ENCODE results near the gene PROZ. TPM values are rescaled to one million over a fixed set of nuclear protein-coding genes. Genes with fewer than 3 reads are reported as not detected.

Gene PROZ
- total RNA-seq, 1 experiment from 2014 or later, result not detected

DNA sequence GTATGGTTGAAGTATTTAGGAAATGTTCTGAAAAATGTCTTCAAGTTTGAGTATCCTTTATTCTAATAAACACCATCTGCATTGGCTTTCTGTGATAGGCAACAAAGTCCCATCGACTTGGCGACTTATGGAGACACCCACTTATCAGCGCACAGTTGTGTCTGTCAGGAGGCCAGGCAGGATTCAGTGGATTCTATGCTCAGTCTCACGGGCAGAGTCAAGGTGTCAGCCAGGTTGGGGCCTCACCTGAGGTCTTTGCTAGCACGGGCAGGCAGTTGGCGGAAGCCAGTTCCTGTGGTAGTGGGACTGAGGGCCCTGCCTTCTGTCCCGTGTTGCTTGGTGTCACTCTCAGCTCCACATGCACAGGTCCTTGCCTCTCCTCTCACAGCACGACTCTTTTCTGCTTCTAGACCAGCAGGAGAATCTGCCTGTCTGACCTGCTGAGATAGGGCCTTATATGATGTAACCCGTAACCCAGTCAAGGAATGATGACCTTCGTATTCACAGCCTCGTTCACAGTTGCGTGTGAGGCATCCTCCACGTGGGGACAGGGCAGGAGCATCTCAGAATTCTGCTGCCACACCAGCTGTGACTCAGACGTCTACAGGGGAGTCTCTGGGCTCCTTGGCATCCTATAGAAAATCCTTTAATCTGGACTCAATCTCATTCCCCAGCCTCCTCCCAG is 61.0 kb downstream of the PROZ start:
- ATAC-seq (no peak), DNase-seq (no peak)
- Histone ChIP-seq H2AFZ (ENCODE audit: low read length) (no peak overlapping the region), H3K79me2 (ENCODE audit: low read length) (peaks cover 88% of the 10 kb centered on the region), H3K27ac (ENCODE audit: low read length) (no peak overlapping the region), H4K20me1 (ENCODE audit: low read length) (peaks cover 20% of the 10 kb centered on the region; the same call in 1 of the 2 replicates), H3K4me3 (ENCODE audit: low read length) (no peak overlapping the region), H3K27me3 (ENCODE audit: low read length) (no peaks in the 10 kb centered on the region), H3K9me3 (ENCODE audit: low read length) (no peaks in the 10 kb centered on the region), H3K4me2 (ENCODE audit: low read length) (no peak overlapping the region), H3K9me2 (replicated peaks; ENCODE audit: low read length) (no peaks in the 10 kb centered on the region), H3K9ac (ENCODE audit: low read length) (no peak overlapping the region), H3K4me1 (ENCODE audit: insufficient read depth, low read length) (peaks cover 22% of the 10 kb centered on the region), H3K36me3 (ENCODE audit: low read depth, low read length) (peaks cover 3% of the 10 kb centered on the region; the same call in 1 of the 2 replicates), H3F3A (ENCODE audit: low read length, unreplicated experiment) (no peaks in the 10 kb centered on the region)
- ChIA-PET POLR2A (ENCODE audit: unreplicated experiment) (no interaction called here), CTCF (no interaction called here)
- intact Hi-C loops (cut with micrococcal nuclease), result loop anchor here (10.0 kb wide), 1 partner anchor 185 kb away; no protein-coding TSS in a partner anchor
- TF ChIP-seq, protein P1, sequence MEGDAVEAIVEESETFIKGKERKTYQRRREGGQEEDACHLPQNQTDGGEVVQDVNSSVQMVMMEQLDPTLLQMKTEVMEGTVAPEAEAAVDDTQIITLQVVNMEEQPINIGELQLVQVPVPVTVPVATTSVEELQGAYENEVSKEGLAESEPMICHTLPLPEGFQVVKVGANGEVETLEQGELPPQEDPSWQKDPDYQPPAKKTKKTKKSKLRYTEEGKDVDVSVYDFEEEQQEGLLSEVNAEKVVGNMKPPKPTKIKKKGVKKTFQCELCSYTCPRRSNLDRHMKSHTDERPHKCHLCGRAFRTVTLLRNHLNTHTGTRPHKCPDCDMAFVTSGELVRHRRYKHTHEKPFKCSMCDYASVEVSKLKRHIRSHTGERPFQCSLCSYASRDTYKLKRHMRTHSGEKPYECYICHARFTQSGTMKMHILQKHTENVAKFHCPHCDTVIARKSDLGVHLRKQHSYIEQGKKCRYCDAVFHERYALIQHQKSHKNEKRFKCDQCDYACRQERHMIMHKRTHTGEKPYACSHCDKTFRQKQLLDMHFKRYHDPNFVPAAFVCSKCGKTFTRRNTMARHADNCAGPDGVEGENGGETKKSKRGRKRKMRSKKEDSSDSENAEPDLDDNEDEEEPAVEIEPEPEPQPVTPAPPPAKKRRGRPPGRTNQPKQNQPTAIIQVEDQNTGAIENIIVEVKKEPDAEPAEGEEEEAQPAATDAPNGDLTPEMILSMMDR (conservative IDR thresholded peaks at IDR 0.05; ENCODE audit: low read depth, low read length), result no peak
- TF ChIP-seq EZH2phosphoT487 (IDR thresholded peaks at IDR 0.05; ENCODE audit: borderline replicate concordance, low read length) (no peak), EZH2 (IDR thresholded peaks at IDR 0.05; ENCODE audit: low read length, unreplicated experiment) (no peak)
- no TSS peak for BruUV-seq (replicated peaks)

DNA sequence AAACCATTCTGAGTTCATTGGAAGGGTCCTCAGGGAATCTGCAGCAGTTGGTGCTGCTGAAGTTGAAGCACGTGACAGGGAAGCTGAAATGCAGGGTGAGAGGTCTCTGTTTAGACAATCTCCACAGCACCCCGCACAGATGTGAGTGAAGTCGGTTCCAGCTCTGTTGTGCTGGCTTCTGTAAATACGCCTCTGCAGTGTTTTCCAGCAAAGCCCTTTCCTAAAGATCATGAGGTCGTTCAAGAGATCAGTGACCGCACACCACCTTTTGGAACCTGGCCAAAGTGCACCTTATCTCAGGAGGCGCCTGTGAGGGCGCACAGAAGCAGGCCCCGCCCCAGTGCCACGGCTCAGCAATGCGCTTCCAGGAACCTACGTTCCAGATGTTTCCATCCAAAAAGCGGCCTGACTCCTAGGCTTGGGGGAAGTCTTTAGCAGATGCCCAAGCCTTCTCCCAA is 61.7 kb downstream of the PROZ start:
- intact Hi-C loops (cut with micrococcal nuclease), result no loop called here
- BruUV-seq (replicated peaks), result no TSS peak
- TF ChIP-seq EZH2phosphoT487 (IDR thresholded peaks at IDR 0.05; ENCODE audit: borderline replicate concordance, low read length), result no peak
- TF ChIP-seq EZH2 (IDR thresholded peaks at IDR 0.05; ENCODE audit: low read length, unreplicated experiment), result no peak
- TF ChIP-seq, protein P1 (conservative IDR thresholded peaks at IDR 0.05; ENCODE audit: low read depth, low read length), result no peak
- CTCF ChIA-PET, result no interaction called here
- Histone ChIP-seq H3K9ac (ENCODE audit: low read length) (no peak overlapping the region), H3K36me3 (ENCODE audit: low read depth, low read length) (peaks cover 3% of the 10 kb centered on the region; the same call in 1 of the 2 replicates), H3F3A (ENCODE audit: low read length, unreplicated experiment) (no peaks in the 10 kb centered on the region), H3K9me2 (replicated peaks; ENCODE audit: low read length) (no peaks in the 10 kb centered on the region), H3K27me3 (ENCODE audit: low read length) (no peaks in the 10 kb centered on the region), H3K4me2 (ENCODE audit: low read length) (no peak overlapping the region), H3K9me3 (ENCODE audit: low read length) (no peaks in the 10 kb centered on the region), H3K4me3 (ENCODE audit: low read length) (no peak overlapping the region), H3K4me1 (ENCODE audit: insufficient read depth, low read length) (peaks cover 22% of the 10 kb centered on the region), H3K79me2 (ENCODE audit: low read length) (peaks cover 80% of the 10 kb centered on the region), H3K27ac (ENCODE audit: low read length) (no peak overlapping the region), H2AFZ (ENCODE audit: low read length) (no peak overlapping the region), H4K20me1 (ENCODE audit: low read length) (peaks cover 13% of the 10 kb centered on the region; the same call in 1 of the 2 replicates)
- no peak for ATAC-seq
- DNase-seq, result no peak
- POLR2A ChIA-PET (ENCODE audit: unreplicated experiment), result no interaction called here

DNA sequence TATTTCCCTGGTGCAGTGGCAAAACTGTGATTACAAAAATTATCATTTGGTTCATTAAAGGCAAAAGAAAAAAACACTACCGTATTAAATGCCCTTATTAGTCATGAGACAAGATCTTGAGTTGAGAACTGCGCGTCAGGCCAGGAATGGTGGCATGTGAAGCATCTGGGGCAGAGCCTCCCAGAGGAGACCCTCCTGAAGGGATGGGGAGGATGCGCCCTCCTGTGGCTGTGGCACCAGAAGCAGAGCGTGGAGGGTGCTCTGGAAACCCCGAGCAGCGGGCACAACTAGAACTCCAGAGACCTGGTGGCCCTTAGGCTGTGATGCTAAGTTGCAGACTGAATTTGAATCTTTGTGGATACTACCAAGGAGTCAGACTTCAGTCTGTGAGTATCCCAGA is 62.4 kb downstream of the PROZ start:
- H4K20me1 ChIP-seq (ENCODE audit: low read length), result peaks cover 6% of the 10 kb centered on the region; the same call in 1 of the 2 replicates
- H3F3A ChIP-seq (ENCODE audit: low read length, unreplicated experiment), result no peaks in the 10 kb centered on the region
- H3K9me2 ChIP-seq (replicated peaks; ENCODE audit: low read length), result no peaks in the 10 kb centered on the region
- intact Hi-C loops (cut with micrococcal nuclease), result no loop called here
- no TSS peak for BruUV-seq (replicated peaks)
- ChIA-PET CTCF (no interaction called here), POLR2A (ENCODE audit: unreplicated experiment) (no interaction called here)
- no peak overlapping the region for H3K9ac ChIP-seq (ENCODE audit: low read length)
- no peak for ATAC-seq
- peaks cover 73% of the 10 kb centered on the region for H3K79me2 ChIP-seq (ENCODE audit: low read length)
- no peaks in the 10 kb centered on the region for H3K9me3 ChIP-seq (ENCODE audit: low read length)
- H3K4me3 ChIP-seq (ENCODE audit: low read length), result no peak overlapping the region
- peaks cover 3% of the 10 kb centered on the region; the same call in 1 of the 2 replicates for H3K36me3 ChIP-seq (ENCODE audit: low read depth, low read length)
- no peak for DNase-seq
- no peak overlapping the region for H3K4me2 ChIP-seq (ENCODE audit: low read length)
- peaks cover 17% of the 10 kb centered on the region for H3K4me1 ChIP-seq (ENCODE audit: insufficient read depth, low read length)
- TF ChIP-seq EZH2phosphoT487 (IDR thresholded peaks at IDR 0.05; ENCODE audit: borderline replicate concordance, low read length), result no peak
- no peak overlapping the region for H3K27ac ChIP-seq (ENCODE audit: low read length)
- H3K27me3 ChIP-seq (ENCODE audit: low read length), result no peaks in the 10 kb centered on the region
- no peak overlapping the region for H2AFZ ChIP-seq (ENCODE audit: low read length)

Other genes with a start within 250 kb of the PROZ start
- gene MCF2L, start 189.4 kb upstream of the PROZ start, total RNA-seq (2014; rRNA removed), result 5.9 and 11.6 TPM in 2 replicates
- gene F7, start 52.9 kb upstream of the PROZ start, total RNA-seq (2014; rRNA removed), result not detected in 2 replicates
- gene F10, start 35.8 kb upstream of the PROZ start, total RNA-seq (2014; rRNA removed), result not detected in 2 replicates
- gene PCID2, start 50.0 kb downstream of the PROZ start, total RNA-seq (2014; rRNA removed), result 35.1 and 39.4 TPM in 2 replicates
- gene CUL4A, start 51.0 kb downstream of the PROZ start, total RNA-seq (2014; rRNA removed), result 82.4 and 88.7 TPM in 2 replicates
- gene LAMP1, start 138.6 kb downstream of the PROZ start, total RNA-seq (2014; rRNA removed), result 110 and 111 TPM in 2 replicates
- gene GRTP1, start 205.5 kb downstream of the PROZ start, total RNA-seq (2014; rRNA removed), result 7.4 and 13.2 TPM in 2 replicates

All from PC-3 (cell line).